DND-41 (cell line): ENCODE results near the gene WNT5A.

Experiments
- ATAC-seq: fragments of 200-7000 bp; cut with Tn5 transposase; 3 replicates; pipeline ENCODE4 v1.9.1; 2021; ENCODE audit warnings: low read depth; ENCODE audit not compliant: insufficient read depth
- DNase-seq: peaks from one replicate; pipeline ENCODE4 v3.0.0-alpha.2; 2020
- H2AFZ ChIP-seq: 2 replicates; pipeline ENCODE4 v1.6.0; 2012; ENCODE audit warnings: low read depth, low read length
- H3K27ac ChIP-seq: 2 replicates; pipeline ENCODE4 v1.5.1; 2012; ENCODE audit warnings: low read length, inconsistent platforms
- H3K27me3 ChIP-seq: fragments of 200-600 bp; sonication (generic); 2 replicates; pipeline ENCODE4 v1.6.0; 2012; ENCODE audit warnings: low read length, mild to moderate bottlenecking, inconsistent platforms; ENCODE audit not compliant: insufficient read depth, poor library complexity
- H3K36me3 ChIP-seq: 2 replicates; pipeline ENCODE4 v1.5.1; 2012; ENCODE audit warnings: low read length, inconsistent platforms; ENCODE audit not compliant: insufficient read depth
- H3K4me1 ChIP-seq: 2 replicates; pipeline ENCODE4 v1.5.1; 2012; ENCODE audit warnings: mild to moderate bottlenecking, low read length; ENCODE audit not compliant: insufficient read depth
- H3K4me2 ChIP-seq: 2 replicates; pipeline ENCODE4 v1.6.0; 2012; ENCODE audit warnings: mild to moderate bottlenecking, moderate library complexity, low read length, inconsistent platforms; ENCODE audit not compliant: insufficient read depth
- H3K4me3 ChIP-seq, 2 experiments: fragments of 200-600 bp in 1 of 2; shearing (Covaris generic) in 1 of 2; 2 replicates each; pipeline ENCODE4 v1.5.1; 2012 to 2016; ENCODE audit warnings: inconsistent platforms in 2 of 2, low read length in 2 of 2, mild to moderate bottlenecking in 2 of 2, low read depth in 1 of 2, moderate library complexity in 1 of 2
- H3K79me2 ChIP-seq: 2 replicates; pipeline ENCODE4 v1.6.0; 2012; ENCODE audit warnings: low read length, inconsistent platforms; ENCODE audit not compliant: insufficient read depth
- H3K9ac ChIP-seq: 2 replicates; pipeline ENCODE4 v1.6.0; 2012; ENCODE audit warnings: low read depth, mild to moderate bottlenecking, inconsistent platforms, low read length, moderate library complexity
- H3K9me3 ChIP-seq: 2 replicates; pipeline ENCODE4 v1.5.1; 2012; ENCODE audit warnings: low read length, moderate library complexity, mild to moderate bottlenecking, inconsistent platforms; ENCODE audit not compliant: insufficient read depth, severe bottlenecking
- H4K20me1 ChIP-seq: 2 replicates; pipeline ENCODE4 v1.6.0; 2012; ENCODE audit warnings: low read length; ENCODE audit not compliant: insufficient read depth
- CTCF ChIP-seq: IDR thresholded peaks from 2 replicates; pipeline ENCODE4 v1.5.1; 2012; ENCODE audit warnings: borderline replicate concordance, low read length, moderate library complexity, mild to moderate bottlenecking; ENCODE audit not compliant: poor library complexity, severe bottlenecking; ENCODE audit errors: extremely low read depth
- EZH2 ChIP-seq: IDR thresholded peaks from 3 replicates; pipeline ENCODE4 v1.6.1; 2012; ENCODE audit warnings: borderline replicate concordance, low read depth, mild to moderate bottlenecking, moderate library complexity, low read length, inconsistent platforms; ENCODE audit not compliant: severe bottlenecking

The WNT5A gene

GRCh38 chr3:55417211-55417610 is 69.9 kb downstream of the WNT5A start:
- no peaks in the 10 kb centered on the region for H3K79me2 ChIP-seq
- H3K4me1 ChIP-seq = no peaks in the 10 kb centered on the region
- no peak overlapping the region for H3K4me3 ChIP-seq
- H4K20me1 ChIP-seq = no peaks in the 10 kb centered on the region
- no peaks in the 10 kb centered on the region for H3K27me3 ChIP-seq
- no peak overlapping the region for H3K9ac ChIP-seq
- no peaks in the 10 kb centered on the region for H3K9me3 ChIP-seq
- H3K27ac ChIP-seq = no peak overlapping the region
- H2AFZ ChIP-seq = no peak overlapping the region
- no peak for DNase-seq
- no peaks in the 10 kb centered on the region for H3K36me3 ChIP-seq
- H3K4me2 ChIP-seq = no peak overlapping the region
- ATAC-seq = no peak
- TF ChIP-seq EZH2 (no peak), CTCF (no peak)

- no peak overlapping the region for H3K9ac ChIP-seq
- no peak for DNase-seq
Measured at GRCh38 chr3:55416331-55416821, 70.7 kb downstream of the WNT5A start.

More at GRCh38 chr3:55416331-55416821, 70.7 kb downstream of the WNT5A start:
- Histone ChIP-seq H3K4me3 (no peak overlapping the region), H3K79me2 (no peaks in the 10 kb centered on the region), H3K4me2 (no peak overlapping the region), H3K27me3 (no peaks in the 10 kb centered on the region), H3K4me1 (no peaks in the 10 kb centered on the region), H3K27ac (no peak overlapping the region), H2AFZ (no peak overlapping the region), H3K36me3 (no peaks in the 10 kb centered on the region), H3K9me3 (no peaks in the 10 kb centered on the region), H4K20me1 (no peaks in the 10 kb centered on the region)
- ATAC-seq = no peak
- TF ChIP-seq CTCF (no peak), EZH2 (no peak)
